Smooth muscle cell (in vitro differentiated cells): ENCODE data around the gene ADAM12. TPM values are rescaled to one million over a fixed set of nuclear protein-coding genes. Genes with fewer than 3 reads are reported as not detected.

Experiments used
- DNase-seq: peaks from one replicate; lab custom pipeline; 2025; ENCODE audit not compliant: unreplicated experiment; lab: John Stamatoyannopoulos, UW
- H2AFZ ChIP-seq: fragments of 200-600 bp; sonication (generic); 2 replicates; pipeline ENCODE4 v1.6.0; 2016; ENCODE audit warnings: antibody characterized with exemption, low read depth, mild to moderate bottlenecking
- H3F3A ChIP-seq: fragments of 200-600 bp; sonication (generic); 2 replicates; pipeline ENCODE4 v1.6.0; 2017; ENCODE audit warnings: antibody characterized with exemption, low read depth
- H3K27ac ChIP-seq: fragments of 200-600 bp; sonication (generic); 2 replicates; pipeline ENCODE4 v1.5.1; 2016; ENCODE audit warnings: low read depth, mild to moderate bottlenecking
- H3K27me3 ChIP-seq: fragments of 200-600 bp; sonication (generic); 2 replicates; pipeline ENCODE4 v1.6.1; 2016; ENCODE audit warnings: low read depth, mild to moderate bottlenecking
- H3K36me3 ChIP-seq: fragments of 200-600 bp; sonication (generic); 2 replicates; pipeline ENCODE4 v1.5.1; 2016; ENCODE audit warnings: low read depth
- H3K4me1 ChIP-seq: fragments of 200-600 bp; sonication (generic); 2 replicates; pipeline ENCODE4 v1.5.1; 2016; ENCODE audit warnings: low read depth
- H3K4me2 ChIP-seq: fragments of 200-600 bp; sonication (generic); 2 replicates; pipeline ENCODE4 v1.6.0; 2016; ENCODE audit warnings: mild to moderate bottlenecking
- H3K4me3 ChIP-seq: fragments of 200-600 bp; sonication (generic); 2 replicates; pipeline ENCODE4 v1.5.1; 2016; ENCODE audit warnings: mild to moderate bottlenecking
- H3K79me2 ChIP-seq: fragments of 200-600 bp; sonication (generic); 2 replicates; pipeline ENCODE4 v1.6.0; 2016; ENCODE audit warnings: low read depth, mild to moderate bottlenecking
- H3K9ac ChIP-seq: fragments of 200-600 bp; sonication (generic); 2 replicates; pipeline ENCODE4 v1.6.0; 2016; ENCODE audit warnings: low read depth
- H3K9me3 ChIP-seq: fragments of 200-600 bp; sonication (generic); replicated peaks from 2 replicates; pipeline ENCODE4 v1.5.1; 2016; ENCODE audit warnings: low read depth
- H4K20me1 ChIP-seq: fragments of 200-600 bp; sonication (generic); 2 replicates; pipeline ENCODE4 v1.6.0; 2016; ENCODE audit warnings: low read depth
- WGBS: methylation state at CpG from one replicate; pipeline ENCODE4 v1.1.7; 2016; ENCODE audit warnings: low lambda C conversion rate; 5-methylcytosine and 5-hydroxymethylcytosine counted together
- polyA plus RNA-seq: library from polyadenylated mRNA; unstranded; fragments of >200 nt; fragmentation: Nextera tagmentation; extraction: Ambion mirVana; gene quantifications from 2 replicates; pipeline ENCODE4 v1.2.1, GENCODE V29; 2016
- total RNA-seq: library from RNA; depleted of rRNA; stranded (reverse); fragments of >200 nt; gene quantifications from 2 replicates; pipeline ENCODE4 v1.2.3, GENCODE V29; 2014
- TF ChIP-seq, protein P1 (sequence below): fragments of 200-600 bp; sonication (generic); IDR thresholded peaks from 2 replicates; pipeline ENCODE4 v1.5.1; 2017; ENCODE audit warnings: borderline replicate concordance, mild to moderate bottlenecking, antibody characterized with exemption; ENCODE audit not compliant: insufficient read depth, poor library complexity, severe bottlenecking

The ADAM12 gene
- total and polyA plus RNA-seq, 2 experiments from 2014 or later: 40.0 to 54.3 TPM

- WGBS: 70% methylated on average over 12 of the region's 12 CpGs
- peak overlapping the region; percentile 50 for H3K27ac ChIP-seq
- H3K4me1 ChIP-seq: peaks cover 10% of the 10 kb centered on the region
- no peaks in the 10 kb centered on the region for H3K9me3 ChIP-seq
- TF ChIP-seq, protein P1, sequence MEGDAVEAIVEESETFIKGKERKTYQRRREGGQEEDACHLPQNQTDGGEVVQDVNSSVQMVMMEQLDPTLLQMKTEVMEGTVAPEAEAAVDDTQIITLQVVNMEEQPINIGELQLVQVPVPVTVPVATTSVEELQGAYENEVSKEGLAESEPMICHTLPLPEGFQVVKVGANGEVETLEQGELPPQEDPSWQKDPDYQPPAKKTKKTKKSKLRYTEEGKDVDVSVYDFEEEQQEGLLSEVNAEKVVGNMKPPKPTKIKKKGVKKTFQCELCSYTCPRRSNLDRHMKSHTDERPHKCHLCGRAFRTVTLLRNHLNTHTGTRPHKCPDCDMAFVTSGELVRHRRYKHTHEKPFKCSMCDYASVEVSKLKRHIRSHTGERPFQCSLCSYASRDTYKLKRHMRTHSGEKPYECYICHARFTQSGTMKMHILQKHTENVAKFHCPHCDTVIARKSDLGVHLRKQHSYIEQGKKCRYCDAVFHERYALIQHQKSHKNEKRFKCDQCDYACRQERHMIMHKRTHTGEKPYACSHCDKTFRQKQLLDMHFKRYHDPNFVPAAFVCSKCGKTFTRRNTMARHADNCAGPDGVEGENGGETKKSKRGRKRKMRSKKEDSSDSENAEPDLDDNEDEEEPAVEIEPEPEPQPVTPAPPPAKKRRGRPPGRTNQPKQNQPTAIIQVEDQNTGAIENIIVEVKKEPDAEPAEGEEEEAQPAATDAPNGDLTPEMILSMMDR: no peak
- no peaks in the 10 kb centered on the region for H3K27me3 ChIP-seq
- peaks cover 18% of the 10 kb centered on the region for H3K79me2 ChIP-seq
- DNase-seq: no peak
- H2AFZ ChIP-seq: no peak overlapping the region
- no peak overlapping the region for H3K9ac ChIP-seq
- H3K36me3 ChIP-seq: peaks cover 5% of the 10 kb centered on the region
- no peak overlapping the region for H3K4me3 ChIP-seq
- peaks cover 6% of the 10 kb centered on the region for H3F3A ChIP-seq
- no peaks in the 10 kb centered on the region for H4K20me1 ChIP-seq
- peak overlapping the region; percentile 50 for H3K4me2 ChIP-seq
Measured at GRCh38 chr10:126268013-126268920, 120.0 kb downstream of the ADAM12 start.

GRCh38 chr10:126264102-126265018 lies 123.9 kb downstream of the ADAM12 start:
- H3K4me1 ChIP-seq: peaks cover 25% of the 10 kb centered on the region
- H3K9ac ChIP-seq: peak overlapping the region; percentile 41
- peaks cover 1% of the 10 kb centered on the region for H3F3A ChIP-seq
- peak overlapping the region; percentile 81 for H3K27ac ChIP-seq
- peak overlapping the region; percentile 0 for H3K4me3 ChIP-seq
- H2AFZ ChIP-seq: peak overlapping the region; percentile 6
- no peaks in the 10 kb centered on the region for H3K27me3 ChIP-seq
- no peaks in the 10 kb centered on the region for H3K36me3 ChIP-seq
- TF ChIP-seq, protein P1: no peak
- H3K79me2 ChIP-seq: peaks cover 35% of the 10 kb centered on the region
- peak overlapping the region; percentile 63 for H3K4me2 ChIP-seq
- no peak for DNase-seq
- no peaks in the 10 kb centered on the region for H3K9me3 ChIP-seq
- H4K20me1 ChIP-seq: no peaks in the 10 kb centered on the region
- WGBS: 28% methylated on average over 14 of the region's 14 CpGs

- 59% methylated on average over 4 of the region's 4 CpGs for WGBS
- Histone ChIP-seq H3K36me3 (no peaks in the 10 kb centered on the region), H3F3A (no peaks in the 10 kb centered on the region), H2AFZ (no peak overlapping the region), H3K4me3 (no peak overlapping the region), H3K27me3 (no peaks in the 10 kb centered on the region), H3K4me1 (peaks cover 25% of the 10 kb centered on the region), H3K79me2 (peaks cover 35% of the 10 kb centered on the region), H3K27ac (peak overlapping the region; percentile 81), H3K4me2 (peak overlapping the region; percentile 63), H3K9me3 (no peaks in the 10 kb centered on the region), H3K9ac (no peak overlapping the region), H4K20me1 (no peaks in the 10 kb centered on the region)
- TF ChIP-seq, protein P1: no peak
- DNase-seq: no peak
Measured at GRCh38 chr10:126263006-126263676, 125.1 kb downstream of the ADAM12 start.
